ENCODE data around the gene RNF214. TPM values are rescaled to one million over a fixed set of nuclear protein-coding genes. Genes with fewer than 3 reads are reported as not detected.

The RNF214 gene
- total and polyA plus RNA-seq, 2 of the 13 experiments (the other 11 are each of a cell fraction or from before 2014, with no cell fraction given): 10.7 to 12.6 TPM

GRCh38 chr11:117299351-117300282 lies 67.1 kb downstream of the RNF214 start (continued):
- no peak for TF ChIP-seq CERS6 (CRISPR knock-in tag; IDR thresholded peaks at IDR 0.05)
- no peak for TF ChIP-seq ZNF564 (CRISPR knock-in tag; IDR thresholded peaks at IDR 0.05)
- TF ChIP-seq SRSF4 (IDR thresholded peaks at IDR 0.05; ENCODE audit: low read depth, low read length, poor library complexity, severe bottlenecking): no peak
- TF ChIP-seq, protein P1, sequence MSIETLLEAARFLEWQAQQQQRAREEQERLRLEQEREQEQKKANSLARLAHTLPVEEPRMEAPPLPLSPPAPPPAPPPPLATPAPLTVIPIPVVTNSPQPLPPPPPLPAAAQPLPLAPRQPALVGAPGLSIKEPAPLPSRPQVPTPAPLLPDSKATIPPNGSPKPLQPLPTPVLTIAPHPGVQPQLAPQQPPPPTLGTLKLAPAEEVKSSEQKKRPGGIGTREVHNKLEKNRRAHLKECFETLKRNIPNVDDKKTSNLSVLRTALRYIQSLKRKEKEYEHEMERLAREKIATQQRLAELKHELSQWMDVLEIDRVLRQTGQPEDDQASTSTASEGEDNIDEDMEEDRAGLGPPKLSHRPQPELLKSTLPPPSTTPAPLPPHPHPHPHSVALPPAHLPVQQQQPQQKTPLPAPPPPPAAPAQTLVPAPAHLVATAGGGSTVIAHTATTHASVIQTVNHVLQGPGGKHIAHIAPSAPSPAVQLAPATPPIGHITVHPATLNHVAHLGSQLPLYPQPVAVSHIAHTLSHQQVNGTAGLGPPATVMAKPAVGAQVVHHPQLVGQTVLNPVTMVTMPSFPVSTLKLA (IDR thresholded peaks at IDR 0.05): no peak
- no peak for TF ChIP-seq NFIC (IDR thresholded peaks at IDR 0.05; ENCODE audit: low read length)
- TF ChIP-seq ZNF749 (CRISPR knock-in tag; IDR thresholded peaks at IDR 0.05; ENCODE audit: borderline replicate concordance): peak; percentile 59; the same call in 1 of the 2 replicates
- TF ChIP-seq ZNF496 (CRISPR knock-in tag; IDR thresholded peaks at IDR 0.05; ENCODE audit: insufficient replicate concordance): no peak
- TF ChIP-seq SMAD3 (CRISPR knock-in tag; IDR thresholded peaks at IDR 0.05): no peak
- TF ChIP-seq, protein P2, sequence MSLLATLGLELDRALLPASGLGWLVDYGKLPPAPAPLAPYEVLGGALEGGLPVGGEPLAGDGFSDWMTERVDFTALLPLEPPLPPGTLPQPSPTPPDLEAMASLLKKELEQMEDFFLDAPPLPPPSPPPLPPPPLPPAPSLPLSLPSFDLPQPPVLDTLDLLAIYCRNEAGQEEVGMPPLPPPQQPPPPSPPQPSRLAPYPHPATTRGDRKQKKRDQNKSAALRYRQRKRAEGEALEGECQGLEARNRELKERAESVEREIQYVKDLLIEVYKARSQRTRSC (CRISPR knock-in tag; IDR thresholded peaks at IDR 0.05; ENCODE audit: low read depth): no peak
- no peak for TF ChIP-seq ZNF484 (CRISPR knock-in tag; IDR thresholded peaks at IDR 0.05; ENCODE audit: borderline replicate concordance, low read depth)
- no peak for TF ChIP-seq ELF4 (CRISPR knock-in tag; IDR thresholded peaks at IDR 0.05; ENCODE audit: borderline replicate concordance)
- no peak for TF ChIP-seq ZNF10 (CRISPR knock-in tag; IDR thresholded peaks at IDR 0.05; ENCODE audit: borderline replicate concordance, low read depth)
- TF ChIP-seq, protein P3, sequence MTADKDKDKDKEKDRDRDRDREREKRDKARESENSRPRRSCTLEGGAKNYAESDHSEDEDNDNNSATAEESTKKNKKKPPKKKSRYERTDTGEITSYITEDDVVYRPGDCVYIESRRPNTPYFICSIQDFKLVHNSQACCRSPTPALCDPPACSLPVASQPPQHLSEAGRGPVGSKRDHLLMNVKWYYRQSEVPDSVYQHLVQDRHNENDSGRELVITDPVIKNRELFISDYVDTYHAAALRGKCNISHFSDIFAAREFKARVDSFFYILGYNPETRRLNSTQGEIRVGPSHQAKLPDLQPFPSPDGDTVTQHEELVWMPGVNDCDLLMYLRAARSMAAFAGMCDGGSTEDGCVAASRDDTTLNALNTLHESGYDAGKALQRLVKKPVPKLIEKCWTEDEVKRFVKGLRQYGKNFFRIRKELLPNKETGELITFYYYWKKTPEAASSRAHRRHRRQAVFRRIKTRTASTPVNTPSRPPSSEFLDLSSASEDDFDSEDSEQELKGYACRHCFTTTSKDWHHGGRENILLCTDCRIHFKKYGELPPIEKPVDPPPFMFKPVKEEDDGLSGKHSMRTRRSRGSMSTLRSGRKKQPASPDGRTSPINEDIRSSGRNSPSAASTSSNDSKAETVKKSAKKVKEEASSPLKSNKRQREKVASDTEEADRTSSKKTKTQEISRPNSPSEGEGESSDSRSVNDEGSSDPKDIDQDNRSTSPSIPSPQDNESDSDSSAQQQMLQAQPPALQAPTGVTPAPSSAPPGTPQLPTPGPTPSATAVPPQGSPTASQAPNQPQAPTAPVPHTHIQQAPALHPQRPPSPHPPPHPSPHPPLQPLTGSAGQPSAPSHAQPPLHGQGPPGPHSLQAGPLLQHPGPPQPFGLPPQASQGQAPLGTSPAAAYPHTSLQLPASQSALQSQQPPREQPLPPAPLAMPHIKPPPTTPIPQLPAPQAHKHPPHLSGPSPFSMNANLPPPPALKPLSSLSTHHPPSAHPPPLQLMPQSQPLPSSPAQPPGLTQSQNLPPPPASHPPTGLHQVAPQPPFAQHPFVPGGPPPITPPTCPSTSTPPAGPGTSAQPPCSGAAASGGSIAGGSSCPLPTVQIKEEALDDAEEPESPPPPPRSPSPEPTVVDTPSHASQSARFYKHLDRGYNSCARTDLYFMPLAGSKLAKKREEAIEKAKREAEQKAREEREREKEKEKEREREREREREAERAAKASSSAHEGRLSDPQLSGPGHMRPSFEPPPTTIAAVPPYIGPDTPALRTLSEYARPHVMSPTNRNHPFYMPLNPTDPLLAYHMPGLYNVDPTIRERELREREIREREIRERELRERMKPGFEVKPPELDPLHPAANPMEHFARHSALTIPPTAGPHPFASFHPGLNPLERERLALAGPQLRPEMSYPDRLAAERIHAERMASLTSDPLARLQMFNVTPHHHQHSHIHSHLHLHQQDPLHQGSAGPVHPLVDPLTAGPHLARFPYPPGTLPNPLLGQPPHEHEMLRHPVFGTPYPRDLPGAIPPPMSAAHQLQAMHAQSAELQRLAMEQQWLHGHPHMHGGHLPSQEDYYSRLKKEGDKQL (CRISPR knock-in tag; IDR thresholded peaks at IDR 0.05; ENCODE audit: low read depth): no peak
- TF ChIP-seq SMC3 (IDR thresholded peaks at IDR 0.05; ENCODE audit: low read length): no peak
- TF ChIP-seq, protein P4, sequence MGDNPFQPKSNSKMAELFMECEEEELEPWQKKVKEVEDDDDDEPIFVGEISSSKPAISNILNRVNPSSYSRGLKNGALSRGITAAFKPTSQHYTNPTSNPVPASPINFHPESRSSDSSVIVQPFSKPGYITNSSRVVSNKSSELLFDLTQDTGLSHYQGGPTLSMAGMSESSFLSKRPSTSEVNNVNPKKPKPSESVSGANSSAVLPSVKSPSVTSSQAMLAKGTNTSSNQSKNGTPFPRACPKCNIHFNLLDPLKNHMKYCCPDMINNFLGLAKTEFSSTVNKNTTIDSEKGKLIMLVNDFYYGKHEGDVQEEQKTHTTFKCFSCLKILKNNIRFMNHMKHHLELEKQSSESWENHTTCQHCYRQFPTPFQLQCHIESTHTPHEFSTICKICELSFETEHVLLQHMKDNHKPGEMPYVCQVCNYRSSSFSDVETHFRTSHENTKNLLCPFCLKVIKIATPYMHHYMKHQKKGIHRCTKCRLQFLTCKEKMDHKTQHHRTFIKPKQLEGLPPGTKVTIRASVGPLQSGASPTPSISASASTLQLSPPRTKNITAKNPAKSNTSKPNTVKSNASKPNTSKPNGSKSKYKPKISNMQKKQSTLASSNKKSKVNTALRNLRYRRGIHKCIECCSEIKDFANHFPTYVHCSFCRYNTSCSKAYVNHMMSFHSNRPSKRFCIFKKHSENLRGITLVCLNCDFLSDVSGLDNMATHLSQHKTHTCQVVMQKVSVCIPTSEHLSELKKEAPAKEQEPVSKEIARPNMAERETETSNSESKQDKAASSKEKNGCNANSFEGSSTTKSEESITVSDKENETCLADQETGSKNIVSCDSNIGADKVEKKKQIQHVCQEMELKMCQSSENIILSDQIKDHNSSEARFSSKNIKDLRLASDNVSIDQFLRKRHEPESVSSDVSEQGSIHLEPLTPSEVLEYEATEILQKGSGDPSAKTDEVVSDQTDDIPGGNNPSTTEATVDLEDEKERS (CRISPR knock-in tag; IDR thresholded peaks at IDR 0.05): peak; percentile 80; the same call in 1 of the 2 replicates

All from HepG2 (cell line).